Activated B cell treated with CpG ODN at 0.5 μM for 24 hours (primary cell): ENCODE measurements around the gene SLC25A33. TPM values are rescaled to one million over a fixed set of nuclear protein-coding genes. Genes with fewer than 3 reads are reported as not detected.

Experiments
- ATAC-seq: fragments of 200-7000 bp; cut with Tn5 transposase; one replicate; pipeline ENCODE4 v1.10.0; 2021; ENCODE audit warnings: low read depth, mild to moderate bottlenecking, moderate library complexity
- CTCF ChIA-PET: fragments of 350-600 bp; sonication (Branson Sonifier 250); formaldehyde crosslinking; loops from one replicate; lab custom pipeline; 2021; ENCODE audit warnings: antibody characterized with exemption; lab: Charles Lee
- POLR2A ChIA-PET: fragments of 350-600 bp; sonication (Branson Sonifier 250); formaldehyde crosslinking; loops from one replicate; lab custom pipeline; 2021; ENCODE audit warnings: antibody characterized with exemption; lab: Charles Lee
- DNase-seq: peaks from one replicate; pipeline ENCODE4 v3.0.0; 2022
- H3K27ac Mint-ChIP-seq: one replicate; pipeline ENCODE4 v1.8.0; 2020; ENCODE audit warnings: mixed read lengths
- H3K27me3 Mint-ChIP-seq: one replicate; pipeline ENCODE4 v1.8.0; 2021; ENCODE audit warnings: mixed read lengths
- H3K36me3 Mint-ChIP-seq: one replicate; pipeline ENCODE4 v1.8.0; 2021; ENCODE audit warnings: low read depth, mixed read lengths
- H3K4me1 Mint-ChIP-seq: one replicate; pipeline ENCODE4 v1.8.0; 2021; ENCODE audit warnings: mixed read lengths
- H3K4me3 Mint-ChIP-seq: one replicate; pipeline ENCODE4 v1.8.0; 2020; ENCODE audit warnings: mild to moderate bottlenecking, mixed read lengths
- H3K9me3 Mint-ChIP-seq: one replicate; pipeline ENCODE4 v1.8.0; 2020; ENCODE audit warnings: mixed read lengths
- CTCF ChIP-seq: fragments of 200-600 bp; IDR thresholded peaks from one replicate; pipeline ENCODE4 v1.8.0; 2022; ENCODE audit warnings: antibody characterized with exemption, mild to moderate bottlenecking
- intact Hi-C: fragments of 100-400 bp; cut with micrococcal nuclease; formaldehyde crosslinking; loops from one replicate; pipeline ENCODE4 v1.15.1; 2024
- total RNA-seq: library from RNA; stranded (reverse); gene quantifications from 2 replicates; pipeline ENCODE4 v1.2.3, GENCODE V29; 2022

Gene SLC25A33
- total RNA-seq, 1 donor from 2014 or later: 7.5 TPM

- ChIA-PET POLR2A (interaction anchor here (1.0 to 1.4 kb wide), 2 partner anchors 15 to 167 kb away, joined by 3 read pairs; partner anchors contain the start of gene SLC25A33), CTCF (no interaction called here)
- Mint-ChIP-seq H3K9me3 (no peaks in the 10 kb centered on the region), H3K27me3 (no peaks in the 10 kb centered on the region), H3K4me3 (no peak overlapping the region), H3K4me1 (peaks cover 7% of the 10 kb centered on the region), H3K27ac (no peak overlapping the region), H3K36me3 (peaks cover 51% of the 10 kb centered on the region)
- TF ChIP-seq CTCF: no peak
- ATAC-seq (no peak), DNase-seq (no peak)
- intact Hi-C loops: no loop called here
Measured at GRCh38 chr1:9553736-9554144, 14.5 kb downstream of the SLC25A33 start.

GRCh38 chr1:9555942-9556341 is 16.7 kb downstream of the SLC25A33 start:
- no peaks in the 10 kb centered on the region for H3K9me3 Mint-ChIP-seq
- CTCF ChIA-PET: no interaction called here
- DNase-seq (no peak), ATAC-seq (no peak)
- no peak overlapping the region for H3K27ac Mint-ChIP-seq
- peaks cover 57% of the 10 kb centered on the region for H3K36me3 Mint-ChIP-seq
- intact Hi-C loops: no loop called here
- H3K4me1 Mint-ChIP-seq: peaks cover 19% of the 10 kb centered on the region
- H3K27me3 Mint-ChIP-seq: no peaks in the 10 kb centered on the region
- no peak for TF ChIP-seq CTCF
- no peak overlapping the region for H3K4me3 Mint-ChIP-seq
- POLR2A ChIA-PET: no interaction called here

GRCh38 chr1:9557624-9558023 is 18.4 kb downstream of the SLC25A33 start:
- peaks cover 19% of the 10 kb centered on the region for H3K4me1 Mint-ChIP-seq
- H3K27me3 Mint-ChIP-seq: no peaks in the 10 kb centered on the region
- DNase-seq (no peak), ATAC-seq (no peak)
- intact Hi-C loops: no loop called here
- H3K27ac Mint-ChIP-seq: no peak overlapping the region
- peaks cover 59% of the 10 kb centered on the region for H3K36me3 Mint-ChIP-seq
- ChIA-PET POLR2A (interaction anchor here (0.6 kb wide), 1 partner anchor 863 kb away, joined by 4 read pairs; no protein-coding TSS in a partner anchor), CTCF (no interaction called here)
- H3K9me3 Mint-ChIP-seq: no peaks in the 10 kb centered on the region
- no peak overlapping the region for H3K4me3 Mint-ChIP-seq
- TF ChIP-seq CTCF: no peak

- Mint-ChIP-seq H3K4me3 (no peak overlapping the region), H3K36me3 (peaks cover 62% of the 10 kb centered on the region), H3K27ac (no peak overlapping the region), H3K4me1 (peaks cover 19% of the 10 kb centered on the region), H3K27me3 (no peaks in the 10 kb centered on the region), H3K9me3 (no peaks in the 10 kb centered on the region)
- ATAC-seq (no peak), DNase-seq (no peak)
- intact Hi-C loops: no loop called here
- ChIA-PET CTCF (no interaction called here), POLR2A (interaction anchor here (0.6 kb wide), 1 partner anchor 928 kb away, joined by 6 read pairs; no protein-coding TSS in a partner anchor)
- TF ChIP-seq CTCF: no peak
Measured at GRCh38 chr1:9558271-9558945, 19.1 kb downstream of the SLC25A33 start.

GRCh38 chr1:9558946-9559545 is 19.8 kb downstream of the SLC25A33 start:
- intact Hi-C loops: no loop called here
- TF ChIP-seq CTCF: no peak
- H3K27ac Mint-ChIP-seq: no peak overlapping the region
- ATAC-seq: no peak
- POLR2A ChIA-PET: interaction anchor here (0.6 kb wide), 1 partner anchor 518 kb away, joined by 21 read pairs; no protein-coding TSS in a partner anchor
- no peak overlapping the region for H3K4me3 Mint-ChIP-seq
- H3K36me3 Mint-ChIP-seq: peaks cover 60% of the 10 kb centered on the region
- CTCF ChIA-PET: no interaction called here
- no peaks in the 10 kb centered on the region for H3K27me3 Mint-ChIP-seq
- H3K9me3 Mint-ChIP-seq: no peaks in the 10 kb centered on the region
- DNase-seq: no peak
- H3K4me1 Mint-ChIP-seq: peaks cover 19% of the 10 kb centered on the region
